Skeletal muscle tissue (tissue), 4 donors: Measurements from ENCODE around the gene CCDC74A. TPM values are rescaled to one million over a fixed set of nuclear protein-coding genes. Genes with fewer than 3 reads are reported as not detected.
"Not testable (repeated sequence)": the region's sequence is repeated elsewhere in the genome, so short reads cannot be mapped to it uniquely, and the experiment has no call there.

Experiments
- H3K27ac ChIP-seq: one replicate; pipeline ENCODE4 v1.7.0; 2013; ENCODE audit warnings: mild to moderate bottlenecking, low read depth, low read length, inconsistent platforms
- H3K27me3 ChIP-seq, 3 donors: one replicate each; pipeline ENCODE4 v1.7.0; 2013; ENCODE audit warnings: low read length in 3 of 3; ENCODE audit not compliant: control insufficient read depth in 3 of 3, insufficient read depth in 3 of 3
- H3K36me3 ChIP-seq, 3 donors: one replicate each; pipeline ENCODE4 v1.7.0; 2013; ENCODE audit warnings: low read length in 3 of 3; ENCODE audit not compliant: control insufficient read depth in 3 of 3, insufficient read depth in 3 of 3
- H3K4me1 ChIP-seq, 3 donors: one replicate each; pipeline ENCODE4 v1.7.0; 2013; ENCODE audit warnings: low read length in 3 of 3, mild to moderate bottlenecking in 3 of 3; ENCODE audit not compliant: control insufficient read depth in 3 of 3, insufficient read depth in 3 of 3
- H3K4me3 ChIP-seq, 3 donors: one replicate each; pipeline ENCODE4 v1.7.0; 2013; ENCODE audit warnings: low read length in 3 of 3
- H3K9ac ChIP-seq, 3 donors: one replicate each; pipeline ENCODE4 v1.7.0; 2013; ENCODE audit warnings: low read length in 3 of 3, mild to moderate bottlenecking in 3 of 3, moderate library complexity in 2 of 3, low read depth in 1 of 3
- H3K9me3 ChIP-seq, 3 donors: one replicate each; pipeline ENCODE4 v1.7.0; 2013; ENCODE audit warnings: low read length in 3 of 3; ENCODE audit not compliant: control insufficient read depth in 3 of 3
- total RNA-seq: library from RNA; depleted of rRNA; stranded (reverse); fragments of >200 nt; gene quantifications from one replicate; pipeline ENCODE4 v1.2.3, GENCODE V29; 2014
- donor health status: Osteomylitis.

The CCDC74A gene
- total RNA-seq, 1 donor from 2014 or later = 1.0 TPM

DNA sequence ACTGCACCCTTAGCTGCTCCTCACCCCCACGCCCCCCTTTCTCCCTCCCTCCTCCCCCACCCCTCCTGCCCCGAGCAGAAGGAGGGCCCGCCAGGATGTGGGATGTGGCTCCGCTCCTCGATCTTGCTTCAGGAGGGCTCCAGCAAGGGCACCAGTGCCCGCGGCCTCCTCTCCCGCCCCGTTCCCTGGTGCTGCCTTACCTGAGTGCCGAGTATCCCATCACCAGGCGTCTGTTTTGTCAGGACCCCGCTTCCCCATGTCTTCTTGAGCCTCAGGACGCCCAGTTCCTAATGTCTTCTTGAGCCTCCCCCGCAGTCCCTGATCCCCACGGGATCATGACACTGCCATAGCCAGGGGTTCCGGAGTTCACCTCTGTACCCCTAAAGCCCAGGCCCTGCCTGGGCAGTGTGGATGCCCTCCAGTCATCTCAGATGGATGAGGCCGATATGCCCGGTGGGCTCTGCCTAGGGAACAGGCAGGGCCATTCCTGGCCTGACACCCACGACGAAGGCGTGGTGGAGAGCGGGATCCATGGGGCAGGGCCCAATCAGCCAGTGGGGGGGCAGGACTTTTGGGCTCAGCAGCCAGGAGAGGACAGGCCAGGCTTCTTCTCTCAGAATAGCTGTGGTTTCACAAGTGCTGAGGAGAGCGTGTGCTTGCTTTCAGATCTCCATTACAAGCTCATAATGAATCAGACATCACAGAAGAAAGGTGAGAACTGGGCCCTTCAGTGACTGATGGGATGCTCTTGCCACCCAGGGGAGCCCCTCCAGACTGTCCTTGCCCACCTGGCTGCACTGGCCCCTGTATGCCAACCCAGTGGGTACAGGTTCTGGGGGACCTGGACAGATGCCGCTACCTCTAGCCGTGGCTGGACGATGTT is 1.5 kb downstream of the CCDC74A start:
- not testable (repeated sequence) for H3K27me3 ChIP-seq, H3K4me3 ChIP-seq, H3K27ac ChIP-seq

DNA sequence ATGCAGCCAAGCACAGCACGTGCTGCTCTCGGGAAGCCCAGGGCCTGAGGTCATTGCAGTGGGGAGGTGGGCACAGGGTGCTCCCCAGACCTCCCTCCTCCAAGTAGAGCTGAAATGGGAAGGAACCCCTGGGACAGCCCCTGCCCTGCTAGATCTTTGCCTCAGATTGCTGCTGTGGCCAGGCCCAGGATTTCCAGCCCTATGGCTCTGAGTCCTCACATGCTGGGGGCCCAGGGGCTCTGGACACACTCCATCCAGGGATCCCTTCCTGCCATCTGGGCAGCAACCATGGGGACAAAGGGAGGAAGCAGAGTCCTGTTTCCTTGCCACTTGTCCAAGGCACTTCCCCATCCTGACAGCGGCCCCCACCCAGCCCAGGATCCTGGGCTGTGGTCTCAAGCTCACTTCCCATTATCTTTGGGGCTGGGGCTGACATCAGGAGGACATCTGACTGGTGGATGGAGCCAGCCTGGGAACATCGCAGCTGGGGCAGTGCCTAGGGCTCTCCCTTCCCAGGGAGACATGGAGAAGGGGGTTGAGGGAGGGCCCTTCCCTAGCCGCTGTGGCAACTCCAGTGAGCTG is 2.3 kb downstream of the CCDC74A start:
- not testable (repeated sequence) for H3K27ac ChIP-seq, H3K4me3 ChIP-seq, H3K27me3 ChIP-seq, H3K9me3 ChIP-seq, H3K36me3 ChIP-seq, H3K9ac ChIP-seq, H3K4me1 ChIP-seq

More for the DNA sequence above, 1.5 kb downstream of the CCDC74A start:
- not testable (repeated sequence) for H3K36me3 ChIP-seq, H3K9ac ChIP-seq, H3K9me3 ChIP-seq, H3K4me1 ChIP-seq

DNA sequence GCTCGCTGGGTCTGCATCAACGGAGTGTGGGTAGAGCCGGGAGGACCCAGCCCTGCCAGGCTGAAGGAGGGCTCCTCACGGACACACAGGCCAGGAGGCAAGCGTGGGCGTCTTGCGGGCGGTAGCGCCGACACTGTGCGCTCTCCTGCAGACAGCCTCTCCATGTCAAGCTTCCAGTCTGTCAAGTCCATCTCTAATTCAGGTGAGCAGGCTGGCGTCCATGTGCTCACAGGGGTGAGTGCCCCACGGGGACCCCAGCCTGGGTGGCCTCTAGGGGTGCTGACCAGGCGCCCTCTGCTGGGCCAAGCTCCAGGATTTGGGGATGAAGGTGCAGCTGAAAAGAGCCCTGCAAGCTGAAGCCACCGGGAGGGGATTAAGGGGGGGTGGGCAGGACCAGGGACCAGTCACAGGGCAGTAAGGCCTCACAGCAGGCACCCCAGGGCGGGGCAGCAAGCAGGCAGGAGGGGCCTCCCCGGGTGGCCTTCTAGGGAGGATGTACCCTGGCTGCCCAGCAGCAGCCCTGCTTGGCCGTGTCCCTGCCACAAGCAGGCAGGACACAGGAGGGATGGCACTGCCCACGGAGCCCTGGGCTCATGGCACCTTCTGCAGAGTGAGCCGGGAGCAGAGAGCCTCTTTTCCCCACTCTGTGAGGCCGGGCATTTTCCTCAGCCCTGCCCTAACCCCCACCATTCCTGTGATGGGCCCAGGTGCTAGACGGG is 3.1 kb downstream of the CCDC74A start:
- H3K4me3 ChIP-seq, H3K9me3 ChIP-seq, H3K27ac ChIP-seq, H3K27me3 ChIP-seq, H3K36me3 ChIP-seq, H3K9ac ChIP-seq, H3K4me1 ChIP-seq: not testable (repeated sequence)

DNA sequence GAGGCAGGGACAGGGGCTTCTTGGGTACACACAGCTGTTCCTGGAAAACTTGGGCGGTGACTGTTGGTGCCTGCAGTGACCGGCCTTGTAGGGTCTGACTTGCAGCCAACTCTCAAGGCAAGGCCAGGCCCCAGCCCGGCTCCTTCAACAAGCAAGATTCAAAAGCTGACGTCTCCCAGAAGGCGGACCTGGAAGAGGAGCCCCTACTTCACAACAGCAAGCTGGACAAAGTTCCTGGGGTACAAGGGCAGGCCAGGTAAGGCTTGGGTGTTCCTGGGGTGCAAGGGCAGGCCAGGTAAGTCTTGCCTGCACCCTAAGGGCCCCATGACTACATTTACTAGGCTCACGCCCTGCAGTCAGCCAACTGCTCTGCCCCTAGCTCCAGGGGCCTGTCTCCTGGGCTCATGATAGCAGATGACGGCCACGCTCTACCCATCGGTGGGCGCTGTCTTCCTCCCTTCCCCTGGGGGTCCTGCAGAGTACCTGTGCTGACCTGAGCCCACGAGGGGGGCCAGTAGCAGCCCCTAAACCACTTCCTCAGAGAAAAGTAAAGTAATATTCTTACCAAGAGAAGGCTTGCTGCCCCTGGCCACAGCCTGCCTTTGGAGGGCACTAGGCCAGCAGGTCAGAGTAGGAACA is 4.0 kb downstream of the CCDC74A start:
- not testable (repeated sequence) for H3K27me3 ChIP-seq, H3K9me3 ChIP-seq, H3K27ac ChIP-seq, H3K36me3 ChIP-seq, H3K4me1 ChIP-seq, H3K9ac ChIP-seq, H3K4me3 ChIP-seq

DNA sequence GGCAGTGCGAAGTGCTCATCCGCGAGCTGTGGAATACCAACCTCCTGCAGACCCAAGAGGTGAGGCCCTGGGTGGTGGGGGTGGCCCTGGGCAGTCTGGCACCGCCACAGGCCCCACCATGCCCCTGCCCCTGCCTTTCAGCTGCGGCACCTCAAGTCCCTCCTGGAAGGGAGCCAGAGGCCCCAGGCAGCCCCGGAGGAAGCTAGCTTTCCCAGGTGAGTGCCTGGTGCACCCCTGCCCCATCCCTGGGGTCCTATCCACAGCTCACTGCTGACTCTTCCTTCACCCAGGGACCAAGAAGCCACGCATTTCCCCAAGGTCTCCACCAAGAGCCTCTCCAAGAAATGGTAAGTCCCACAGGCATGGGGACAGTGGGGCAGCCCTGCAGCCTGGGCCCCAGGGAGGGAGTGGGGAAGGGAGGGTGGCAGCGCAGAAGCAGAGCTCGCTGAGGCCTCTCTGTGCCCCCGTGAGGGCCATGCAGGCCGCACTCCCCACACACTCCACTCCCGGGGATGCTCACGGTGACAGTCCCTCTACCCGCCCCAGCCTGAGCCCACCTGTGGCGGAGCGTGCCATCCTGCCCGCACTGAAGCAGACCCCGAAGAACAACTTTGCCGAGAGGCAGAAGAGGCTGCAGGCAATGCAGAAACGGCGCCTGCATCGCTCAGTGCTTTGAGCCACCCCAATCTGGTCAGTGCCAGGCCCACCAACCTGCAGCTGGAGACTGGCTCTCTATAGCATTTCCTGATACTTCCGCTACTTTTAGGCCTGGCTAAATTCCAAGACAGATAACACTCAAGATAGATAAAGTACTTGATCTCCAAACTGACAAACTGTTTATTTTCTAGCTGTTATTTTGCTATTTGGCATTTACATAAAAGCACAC is 5.3 kb downstream of the CCDC74A start:
- H3K9ac ChIP-seq, H3K9me3 ChIP-seq, H3K27me3 ChIP-seq, H3K4me1 ChIP-seq, H3K27ac ChIP-seq, H3K36me3 ChIP-seq, H3K4me3 ChIP-seq: not testable (repeated sequence)

DNA sequence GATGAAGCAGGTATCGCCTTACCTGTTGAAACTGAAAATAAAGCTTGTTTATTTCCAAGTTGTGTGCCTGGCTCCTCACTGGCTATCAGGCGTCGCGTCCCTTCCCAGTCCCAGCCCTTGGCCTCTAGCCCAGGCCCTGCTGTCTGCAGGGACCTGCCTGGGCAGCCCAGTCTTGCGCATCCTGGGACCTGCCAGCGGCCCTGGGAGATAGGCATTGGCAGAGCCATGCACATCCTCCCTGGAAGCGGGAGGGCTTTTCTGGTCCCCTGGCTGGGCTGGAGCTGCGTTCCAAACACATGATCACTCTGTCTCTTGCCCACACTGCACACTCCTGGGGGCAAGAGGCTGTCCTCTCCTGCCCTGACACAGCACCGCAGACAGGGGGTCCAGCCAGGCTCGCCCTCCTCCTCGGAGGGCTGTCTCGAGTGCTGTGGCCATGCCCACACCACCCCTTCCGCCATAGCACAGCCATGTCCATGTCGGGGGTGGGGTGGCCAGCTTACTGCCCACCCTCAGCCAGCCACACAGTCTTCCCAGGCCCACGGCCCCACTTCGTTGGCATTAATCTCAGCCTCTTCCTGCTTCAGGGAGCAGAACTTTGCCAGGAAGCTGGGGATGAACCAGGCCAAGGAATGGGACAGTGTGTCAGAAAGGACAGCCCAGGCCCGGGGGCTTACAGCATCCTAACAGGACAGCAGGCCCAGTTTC is 6.1 kb downstream of the CCDC74A start:
- H3K4me1 ChIP-seq, H3K9ac ChIP-seq, H3K27me3 ChIP-seq: not testable (repeated sequence)

DNA sequence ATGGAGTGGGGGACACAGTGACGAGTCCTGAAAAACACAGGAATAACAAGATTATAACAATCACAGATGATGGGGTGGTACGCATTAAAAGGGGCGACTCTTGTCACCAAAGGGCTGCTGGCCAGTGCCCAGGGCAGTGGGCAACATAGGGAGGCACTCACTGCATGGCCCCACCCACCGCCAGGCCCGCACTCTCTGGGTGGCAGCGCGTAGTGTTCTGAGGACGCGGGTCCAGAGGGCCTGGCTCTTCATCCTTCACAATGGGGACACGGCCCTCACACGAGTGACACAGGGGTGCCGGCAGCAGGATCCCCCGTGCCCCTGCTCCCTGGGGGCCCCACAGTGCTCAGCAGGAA is 6.6 kb downstream of the CCDC74A start:
- not testable (repeated sequence) for H3K9me3 ChIP-seq, H3K4me1 ChIP-seq, H3K27ac ChIP-seq, H3K36me3 ChIP-seq, H3K27me3 ChIP-seq, H3K9ac ChIP-seq, H3K4me3 ChIP-seq

More for the DNA sequence above, 6.1 kb downstream of the CCDC74A start:
- not testable (repeated sequence) for H3K9me3 ChIP-seq, H3K36me3 ChIP-seq, H3K27ac ChIP-seq, H3K4me3 ChIP-seq

DNA sequence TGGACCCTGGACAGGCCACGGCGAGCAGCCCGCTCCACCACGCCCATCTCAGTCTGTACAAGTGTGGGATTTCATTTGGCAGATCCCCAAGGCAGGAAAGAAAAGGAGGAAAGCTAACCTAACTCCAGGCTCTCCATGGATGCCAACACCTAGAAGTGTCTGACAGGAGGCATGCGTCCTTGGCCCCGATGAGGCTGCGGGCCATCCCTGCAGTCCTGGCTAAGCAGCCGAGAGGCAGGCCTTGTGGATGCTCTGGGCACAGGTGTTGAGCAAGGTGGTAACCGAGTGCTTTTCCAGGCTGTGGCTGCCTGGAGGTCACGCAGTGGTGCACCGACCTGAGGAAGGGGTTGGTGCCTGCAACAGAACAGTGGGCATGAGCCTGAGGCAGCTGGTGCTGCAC is 7.3 kb downstream of the CCDC74A start:
- not testable (repeated sequence) for H3K4me3 ChIP-seq, H3K27ac ChIP-seq, H3K36me3 ChIP-seq, H3K9ac ChIP-seq, H3K9me3 ChIP-seq, H3K27me3 ChIP-seq, H3K4me1 ChIP-seq

DNA sequence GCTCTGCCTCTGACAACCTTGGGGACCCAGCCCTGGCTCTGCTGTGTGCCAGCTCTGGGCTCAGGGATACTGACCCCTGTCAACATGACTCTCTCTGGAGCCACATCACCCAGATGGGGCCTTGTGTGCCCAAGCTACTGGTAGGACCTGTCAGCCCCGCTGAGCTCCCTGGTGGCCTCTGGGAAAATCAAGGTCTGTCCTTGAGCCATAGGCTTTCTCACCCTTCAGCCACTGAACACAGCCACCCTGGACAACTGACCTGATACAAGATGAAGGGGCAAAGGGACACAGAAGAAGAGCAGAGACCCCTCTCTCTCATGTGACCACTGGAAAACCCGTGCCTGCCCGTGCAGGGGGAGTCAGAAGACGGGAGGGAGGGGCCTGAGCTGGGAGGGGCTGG is 7.8 kb downstream of the CCDC74A start:
- no peak overlapping the region for H3K4me3 ChIP-seq
- H3K36me3 ChIP-seq = no peaks in the 10 kb centered on the region
- H3K27ac ChIP-seq = no peak overlapping the region
- H3K4me1 ChIP-seq = no peaks in the 10 kb centered on the region
- H3K27me3 ChIP-seq = no peaks in the 10 kb centered on the region
- no peaks in the 10 kb centered on the region for H3K9me3 ChIP-seq
- H3K9ac ChIP-seq = no peak overlapping the region
